ENCODE data around the gene BTBD6.
"Not testable (repeated sequence)": the region's sequence is repeated elsewhere in the genome, so short reads cannot be mapped to it uniquely, and the experiment has no call there.

Gene BTBD6

GRCh38 chr14:105269405-105269804, 21.1 kb downstream of the BTBD6 start:
- no peak for DNase-seq (ENCODE audit: low read depth in 2 of 2)

DNA sequence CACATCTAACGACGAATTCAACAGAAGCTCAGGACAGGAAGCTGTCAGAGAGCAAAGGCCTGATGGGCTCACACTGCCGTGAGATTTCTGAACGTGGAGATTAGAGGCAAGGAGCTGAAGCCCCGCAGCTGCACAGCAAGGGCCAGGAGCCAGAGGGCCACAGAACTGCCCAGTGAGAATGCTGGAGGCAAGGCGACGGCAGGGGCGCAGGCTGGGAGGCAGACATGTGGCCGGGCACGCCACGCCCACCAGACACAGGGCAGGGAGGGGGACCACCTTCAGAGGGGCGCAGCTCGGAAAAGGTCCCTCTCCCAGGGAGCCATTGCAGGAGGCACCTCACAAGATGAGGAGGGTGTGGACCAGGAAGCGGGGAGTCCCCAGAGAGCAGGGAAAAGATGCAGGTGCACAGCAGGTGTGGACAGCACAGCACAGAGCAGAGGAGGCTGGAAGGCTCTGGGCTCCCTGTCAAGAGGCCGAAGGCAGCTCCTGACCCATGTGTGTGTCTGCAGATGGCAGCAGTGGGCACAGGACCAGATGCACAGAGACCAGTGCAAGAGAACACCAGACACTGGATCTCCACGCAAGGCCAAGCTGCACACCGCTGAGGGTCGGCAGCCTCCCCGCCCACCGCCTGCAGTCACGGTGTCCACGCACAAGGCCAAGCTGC, 23.0 kb downstream of the BTBD6 start:
- no peak for DNase-seq (ENCODE audit: low read depth in 2 of 2)

- no peak for DNase-seq (ENCODE audit: low read depth in 2 of 2)
These were observed 24.3 kb downstream of the BTBD6 start for GRCh38 chr14:105272623-105273022.

GRCh38 chr14:105273062-105273461, 24.7 kb downstream of the BTBD6 start:
- no peak for DNase-seq (ENCODE audit: low read depth in 2 of 2)

GRCh38 chr14:105274637-105275036, 26.3 kb downstream of the BTBD6 start:
- no peak for DNase-seq (ENCODE audit: low read depth in 2 of 2)

GRCh38 chr14:105275267-105275946, 27.1 kb downstream of the BTBD6 start:
- no peak for DNase-seq (ENCODE audit: low read depth in 2 of 2)

GRCh38 chr14:105277448-105277847, 29.1 kb downstream of the BTBD6 start:
- DNase-seq (ENCODE audit: low read depth in 2 of 2): not testable (repeated sequence)

- no peak for DNase-seq (ENCODE audit: low read depth in 2 of 2)
These were observed 31.5 kb downstream of the BTBD6 start for GRCh38 chr14:105279642-105280361.

- DNase-seq (ENCODE audit: low read depth in 2 of 2): no peak
These were observed 32.2 kb downstream of the BTBD6 start for GRCh38 chr14:105280525-105280924.

GRCh38 chr14:105281371-105282097, 33.2 kb downstream of the BTBD6 start:
- DNase-seq (ENCODE audit: low read depth in 2 of 2): no peak

DNA sequence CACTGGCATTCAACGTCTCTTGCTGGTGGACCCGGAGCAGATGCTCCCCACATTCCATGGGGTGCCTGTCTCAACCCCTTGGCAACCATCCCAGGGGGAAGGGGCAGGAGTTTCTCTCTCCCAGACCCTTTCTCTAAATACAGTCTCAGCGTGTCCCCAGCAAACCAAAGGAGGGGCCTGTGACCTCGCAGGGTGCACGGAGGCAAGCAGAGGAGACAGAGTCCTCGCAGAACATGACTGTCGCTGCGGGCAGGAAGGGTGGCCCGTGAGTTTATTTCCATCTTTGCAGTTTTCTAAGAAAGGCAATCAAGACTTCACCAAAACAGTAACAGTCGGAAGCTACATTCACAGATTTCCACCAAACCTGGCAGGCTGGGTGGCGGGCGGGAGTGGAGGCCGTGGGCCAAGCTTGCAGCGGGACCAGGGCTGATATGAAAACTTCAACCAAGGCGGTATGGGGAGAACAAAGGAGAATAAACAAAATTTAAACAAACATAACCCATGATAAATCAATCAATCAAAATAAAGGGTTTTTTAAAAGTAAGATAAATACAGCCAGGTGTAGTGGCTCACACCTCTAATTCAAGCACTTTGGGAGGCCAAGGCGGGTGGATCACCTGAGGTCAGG, 33.9 kb downstream of the BTBD6 start:
- DNase-seq (ENCODE audit: low read depth in 2 of 2): no peak

DNA sequence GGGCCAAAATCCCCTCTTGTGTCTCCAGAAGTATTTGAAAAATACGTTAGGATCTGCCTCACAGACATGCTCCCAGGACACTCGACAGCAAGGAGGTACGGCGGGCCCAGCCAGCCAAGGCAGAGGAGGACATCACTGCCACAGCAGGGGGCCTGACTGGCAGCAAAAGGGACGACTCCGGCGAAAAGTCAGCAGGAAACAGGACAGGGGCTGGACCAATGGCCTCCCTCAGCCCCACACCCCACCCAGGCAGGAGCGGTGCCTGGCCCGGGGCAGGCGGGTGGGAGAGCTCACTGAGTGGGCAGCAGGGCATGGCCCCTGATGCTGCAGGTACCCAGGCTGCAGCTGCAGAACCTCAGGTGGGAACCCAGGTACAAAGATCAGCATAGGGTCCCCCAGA, 34.7 kb downstream of the BTBD6 start:
- DNase-seq (ENCODE audit: low read depth in 2 of 2): no peak

DNA sequence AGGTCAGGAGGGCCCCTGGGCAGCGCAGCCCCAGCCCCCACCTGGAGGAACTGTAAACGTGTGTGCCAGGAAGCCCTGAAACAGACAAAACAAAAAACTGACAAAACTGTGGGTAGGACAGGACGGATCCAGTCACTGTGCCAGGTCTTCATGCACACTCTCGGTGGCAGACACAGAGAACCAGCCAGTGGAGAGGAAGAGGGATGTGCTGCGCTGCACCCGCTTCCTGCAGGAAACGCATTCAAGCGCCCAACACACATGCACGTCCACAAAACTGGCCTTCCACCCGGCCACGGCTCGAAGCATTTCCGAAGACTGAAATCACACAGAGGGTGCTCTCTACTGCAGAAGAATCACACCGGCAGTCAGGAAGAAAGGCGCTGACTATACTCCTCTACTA, 35.6 kb downstream of the BTBD6 start:
- DNase-seq (ENCODE audit: low read depth in 2 of 2): no peak

- no peak for DNase-seq (ENCODE audit: low read depth in 2 of 2)
These were observed 36.8 kb downstream of the BTBD6 start for GRCh38 chr14:105285174-105285573.

DNA sequence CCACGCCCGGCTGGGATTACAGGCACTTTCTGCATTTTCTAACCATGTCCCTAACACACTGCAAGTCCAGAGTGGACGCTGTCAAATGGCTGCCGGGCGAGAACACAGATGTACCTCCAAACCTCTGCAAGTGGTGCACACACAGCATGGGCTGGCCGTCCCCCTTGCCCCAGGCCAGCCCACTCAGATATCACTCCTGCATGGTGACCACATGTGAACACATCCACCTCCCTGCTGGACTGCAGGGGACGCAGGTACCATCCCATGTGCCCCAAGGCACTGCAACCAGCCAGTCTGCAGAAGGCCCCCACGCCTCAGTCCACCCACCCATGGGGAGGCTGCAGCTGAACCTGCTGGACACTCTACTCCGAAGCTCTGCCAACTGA, 38.4 kb downstream of the BTBD6 start:
- DNase-seq (ENCODE audit: low read depth in 2 of 2): no peak

DNA sequence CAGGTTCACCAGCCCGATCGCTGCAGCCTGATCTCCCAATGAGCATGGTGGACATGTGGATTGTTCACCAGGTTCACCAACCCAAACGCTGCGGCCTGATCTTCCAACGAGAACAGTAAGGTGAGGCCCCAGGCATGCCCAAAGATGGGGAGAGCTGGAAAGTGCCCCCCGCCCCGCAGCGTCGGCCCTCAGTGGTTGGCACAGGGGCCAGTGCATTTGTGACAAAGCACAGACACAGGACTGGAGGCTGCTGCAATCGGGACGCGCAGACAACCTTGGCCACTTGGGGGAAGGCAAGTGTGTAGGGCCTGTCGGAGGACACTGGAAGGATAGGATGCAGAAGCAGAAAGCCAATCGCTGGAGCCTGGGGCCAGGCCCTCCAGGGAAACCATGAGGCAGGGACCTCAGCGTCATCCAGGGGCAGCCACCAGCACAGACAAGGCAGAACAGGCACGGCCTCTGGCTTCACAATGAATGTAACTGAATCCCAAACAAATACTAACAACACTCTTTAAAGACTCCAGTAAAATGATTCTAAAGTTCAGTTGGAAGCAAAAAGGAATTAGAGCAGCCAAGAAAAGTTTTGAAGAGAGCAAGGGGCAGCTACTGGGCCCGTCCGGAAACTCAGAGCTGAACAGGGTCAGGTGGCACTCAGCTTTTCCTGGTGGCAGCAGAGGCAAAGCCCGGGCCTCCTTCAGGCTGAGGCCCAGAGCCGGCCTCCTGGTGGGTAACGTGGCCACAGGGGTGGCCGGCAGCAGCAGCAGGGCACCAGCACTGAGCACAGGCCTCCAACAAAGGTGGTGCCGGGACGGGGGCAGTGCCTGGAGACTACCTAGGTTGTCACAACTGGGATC, 39.1 kb downstream of the BTBD6 start:
- no peak for DNase-seq (ENCODE audit: low read depth in 2 of 2)

- DNase-seq (ENCODE audit: low read depth in 2 of 2): not testable (repeated sequence)
These were observed 40.6 kb downstream of the BTBD6 start for GRCh38 chr14:105288936-105289335.

DNA sequence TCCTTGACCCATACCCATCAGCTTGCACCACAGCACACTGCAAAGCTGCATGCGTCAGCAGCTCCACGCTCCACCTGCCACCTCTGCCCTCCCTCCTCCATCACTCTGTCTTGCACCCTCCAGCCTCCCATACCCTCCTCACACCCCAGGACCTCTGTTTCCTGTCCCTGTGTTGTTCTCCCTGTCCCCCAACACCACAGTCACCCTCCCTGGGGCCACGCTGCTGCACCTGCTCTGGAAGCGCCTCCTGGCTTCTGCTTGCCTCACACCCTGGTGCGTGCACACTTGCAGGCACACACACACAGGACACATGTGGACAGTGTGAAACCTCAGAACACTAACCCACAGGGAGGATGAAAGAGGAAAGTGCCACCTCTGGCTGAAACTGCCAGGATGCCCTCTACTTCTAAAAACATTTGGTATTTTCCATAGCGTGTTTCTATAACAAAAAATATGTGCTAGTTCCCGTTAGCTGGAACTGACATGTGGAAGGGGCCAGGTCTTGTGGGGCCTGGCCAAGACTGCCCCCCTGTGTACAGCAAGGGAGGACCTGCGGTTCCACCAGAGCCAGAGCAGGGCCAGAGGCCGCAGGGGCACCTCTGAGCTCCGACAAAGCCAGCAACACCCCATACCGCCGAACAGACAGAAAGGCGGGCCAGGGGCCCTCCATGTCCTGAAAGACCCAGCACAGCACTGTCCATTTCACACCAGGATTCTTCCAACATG, 42.5 kb downstream of the BTBD6 start:
- DNase-seq (ENCODE audit: low read depth in 2 of 2): no peak

- peak in 1 of 2 donors; percentile 49 for DNase-seq (ENCODE audit: low read depth in 2 of 2)
These were observed 44.7 kb downstream of the BTBD6 start for GRCh38 chr14:105292826-105293711.

Data from stimulated activated CD8-positive, alpha-beta memory T cell treated with anti-CD3 and anti-CD28 coated beads, Interleukin-15, amount 100 ng/mL, for 48 hours (primary cell).